Heart right ventricle (tissue), 16 donors: ENCODE measurements around the gene AMN1. TPM values are rescaled to one million over a fixed set of nuclear protein-coding genes. Genes with fewer than 3 reads are reported as not detected.

Experiments used
- ATAC-seq, 8 donors: fragments of 200-7000 bp; cut with Tn5 transposase; one replicate each; pipeline ENCODE4 v1.9.1; 2020; ENCODE audit warnings: mild to moderate bottlenecking in 8 of 8, moderate library complexity in 8 of 8, moderate number of reproducible peaks in 1 of 8
- DNase-seq, 2 donors: peaks; one replicate each; pipeline ENCODE4 v3.0.0-alpha.2; 2020
- H3K27ac ChIP-seq, 10 donors: fragments of 200-600 bp; sonication (generic) in 2 of 10; one replicate each; pipeline versions ENCODE4 v1.5.0 to v1.8.0; 2020 to 2022; ENCODE audit warnings: mild to moderate bottlenecking in 3 of 10
- H3K27me3 ChIP-seq, 7 donors: fragments of 200-600 bp; one replicate each; pipeline ENCODE4 v1.8.0; 2021 to 2022; ENCODE audit warnings: mild to moderate bottlenecking in 2 of 7
- H3K36me3 ChIP-seq, 9 donors: fragments of 200-600 bp; sonication (generic) in 1 of 9; one replicate each; pipeline versions ENCODE4 v1.5.0 to v1.8.0; 2020 to 2022; ENCODE audit warnings: mild to moderate bottlenecking in 2 of 9
- H3K4me1 ChIP-seq, 9 donors: fragments of 200-600 bp; sonication (generic) in 1 of 9; one replicate each; pipeline versions ENCODE4 v1.5.0 to v1.8.0; 2020 to 2022; ENCODE audit warnings: mild to moderate bottlenecking in 4 of 9
- H3K4me3 ChIP-seq, 10 donors: fragments of 200-600 bp; sonication (generic) in 2 of 10; one replicate each; pipeline versions ENCODE4 v1.5.0 to v1.8.0; 2020 to 2022; ENCODE audit warnings: mild to moderate bottlenecking in 7 of 10, moderate library complexity in 2 of 10
- H3K9me3 ChIP-seq, 11 donors: fragments of 200-600 bp in 10 of 11; sonication (generic) in 2 of 11; one replicate each; pipeline versions ENCODE4 v1.5.0 to v1.8.0; 2013 to 2022; ENCODE audit warnings: mild to moderate bottlenecking in 2 of 11, control low read depth in 1 of 11, moderate library complexity in 1 of 11
- CTCF ChIP-seq, 9 donors: fragments of 200-600 bp; sonication (generic) in 2 of 9; IDR thresholded peaks; one replicate each; pipeline versions ENCODE4 v1.5.0 to v1.8.0; 2021 to 2022; ENCODE audit warnings: antibody characterized with exemption in 9 of 9, mild to moderate bottlenecking in 5 of 9, moderate library complexity in 1 of 9
- WGBS, 2 donors: extraction: QIAGEN DNeasy Blood & Tissue Kit; methylation state at CpG; one replicate each; pipeline ENCODE4 v1.1.7; 2013; ENCODE audit warnings: inconsistent platforms in 1 of 2; 5-methylcytosine and 5-hydroxymethylcytosine counted together
- intact Hi-C, 10 donors: fragments of 100-400 bp; cut with DNase I; formaldehyde crosslinking; loops; one replicate each; pipeline versions ENCODE4 v1.11.1 to v1.14.2; 2022
- polyA plus RNA-seq, 2 donors: library from polyadenylated mRNA; stranded (reverse); fragments of 200-250 nt; gene quantifications; one replicate each; pipeline ENCODE4 v1.2.3, GENCODE V29; 2013
- total RNA-seq, 10 donors: library from RNA; stranded (reverse); fragmentation: NEBNext Ultra II Directional in 3 of 10; extraction: Animal tissue kit (Norgen Biotek cat#: 25700) in 3 of 10; gene quantifications; one replicate each; pipeline versions ENCODE4 v1.2.1 to v1.2.4, GENCODE V29; 2021 to 2023
- donor health status: Arrhythmogenic right ventricular cardiomyopathy.
- donor health status: ischemic (EF 13 %, LVEDD 7.1; RV severe dilation, severe dysfunction).
- donor health status: healthy with polysubstance abuse.
- donor health status: DM: no; HTN: yes; CAD: no.
- donor health status: DM: no; HTN: no; CAD: no.
- donor health status: ischemic (EF 25% LVEDD 6.9; RV normal size, moderate dysfunction).
- donor health status: ischemic (EF 25% LVEDD 5.7; RV mildly dilated, moderate dysfunction).
- donor health status: healthy.
- donor health status: DM: yes; HTN: yes; CAD: no.
- donor health status: Ischemic cardiomyopathy.
- donor health status: ischemic (EF 35%, LVEDD 5.7; RV mildly dilated, moderate dysfunction).
- donor health status: nonischemic (EF 11% LVEDD 7.7; RV severe dilation, severe dysfunction).
- donor health status: DM: yes; HTN: yes; CAD: no.
- donor health status: PGD.
- donor health status: ischemic (EF 29% LVEDD 5.4; RV normal size, mild dysfunction).
- donor health status: nonischemic (EF 23%, LVEDD 6.1; RV moderate dilation, normal function).

Gene AMN1
- total and polyA plus RNA-seq, 12 donors, result 11.3 to 24.9 (median 14.0) TPM

GRCh38 chr12:31664038-31664437 is 64.8 kb downstream of the AMN1 start:
- TF ChIP-seq CTCF (IDR thresholded peaks at IDR 0.05), result no peak
- Histone ChIP-seq H3K36me3 (peaks cover 0 to 30% (median 0%) of the 10 kb centered on the region in 9 donors), H3K27me3 (no peaks in the 10 kb centered on the region), H3K4me1 (peaks cover 0 to 14% (median 6%) of the 10 kb centered on the region in 9 donors), H3K27ac (no peak overlapping the region), H3K4me3 (no peak overlapping the region), H3K9me3 (peaks cover 0 to 20% (median 6%) of the 10 kb centered on the region in 11 donors)
- no peak for DNase-seq
- WGBS, 2 donors, result 88 to 90% methylated on average over 6 of the region's 6 CpGs
- intact Hi-C loops, result loop anchor here in 3 of 10 donors (5.0 to 10.0 kb wide), 3 partner anchors 291 to 651 kb away; partner anchors contain the start of gene RESF1 (in 1 of the 3)
- ATAC-seq, result no peak

GRCh38 chr12:31663576-31663975 is 65.2 kb downstream of the AMN1 start:
- WGBS, 2 donors, result 69 to 80% methylated on average over 4 of the region's 4 CpGs
- H3K4me1 ChIP-seq, result peaks cover 0 to 15% (median 9%) of the 10 kb centered on the region in 9 donors
- no peak for DNase-seq
- TF ChIP-seq CTCF (IDR thresholded peaks at IDR 0.05), result no peak
- H3K27ac ChIP-seq, result no peak overlapping the region
- intact Hi-C loops, result loop anchor here in 3 of 10 donors (5.0 to 10.0 kb wide), 3 partner anchors 291 to 651 kb away; partner anchors contain the start of gene RESF1 (in 1 of the 3)
- H3K4me3 ChIP-seq, result no peak overlapping the region
- ATAC-seq, result no peak
- H3K36me3 ChIP-seq, result peaks cover 0 to 30% (median 0%) of the 10 kb centered on the region in 9 donors
- H3K27me3 ChIP-seq, result no peaks in the 10 kb centered on the region
- H3K9me3 ChIP-seq, result peaks cover 0 to 16% (median 2%) of the 10 kb centered on the region in 11 donors

GRCh38 chr12:31662176-31662849 is 66.5 kb downstream of the AMN1 start:
- ATAC-seq (no peak), DNase-seq (no peak)
- Histone ChIP-seq H3K36me3 (peaks cover 0 to 30% (median 0%) of the 10 kb centered on the region in 9 donors), H3K9me3 (peaks cover 0 to 9% (median 0%) of the 10 kb centered on the region in 11 donors), H3K27me3 (no peaks in the 10 kb centered on the region), H3K4me3 (no peak overlapping the region), H3K27ac (no peak overlapping the region), H3K4me1 (peaks cover 0 to 19% (median 11%) of the 10 kb centered on the region in 9 donors)
- WGBS, 2 donors, result 96% methylated on average over 6 of the region's 6 CpGs
- intact Hi-C loops, result loop anchor here in 3 of 10 donors (5.0 to 10.0 kb wide), 3 partner anchors 292 to 652 kb away; partner anchors contain the start of gene RESF1 (in 1 of the 3)
- no peak for TF ChIP-seq CTCF (IDR thresholded peaks at IDR 0.05)

GRCh38 chr12:31659087-31659942 is 69.5 kb downstream of the AMN1 start, which contains the start of gene ETFBKMT:
Gene ETFBKMT, plus strand, starts transcription at chr12:31659688. Its CDS starts 2,266 bp downstream, at chr12:31661954.
- peak within 1 kb of the TSS; percentile 30 to 78 (median 67) for H3K4me3 ChIP-seq
- peak in 8 of 9 donors; percentile 23 to 74 (median 50) for TF ChIP-seq CTCF (IDR thresholded peaks at IDR 0.05)
- ATAC-seq (peak; percentile 93 to 97 (median 96)), DNase-seq (peak; percentile 84 to 89)
- peaks cover 0 to 18% (median 0%) of the 10 kb centered on the region in 9 donors for H3K36me3 ChIP-seq
- WGBS, 2 donors, result 2 to 3% methylated on average over 47 of the region's 47 CpGs
- no peaks in the 10 kb centered on the region for H3K27me3 ChIP-seq
- peak within 1 kb of the TSS; percentile 83 to 98 (median 94) for H3K27ac ChIP-seq
- no peaks in the 10 kb centered on the region for H3K9me3 ChIP-seq
- intact Hi-C loops, result loop anchor here in 7 of 10 donors (2.0 to 10.0 kb wide), 8 partner anchors 295 to 1015 kb away; partner anchors contain the start of genes DNM1L (in 4 of the 7), RESF1 (in 2 of the 7) and BICD1 (in 1 of the 7)
- peaks cover 0 to 19% (median 11%) of the 10 kb centered on the region in 9 donors for H3K4me1 ChIP-seq
